Ovary (tissue), 3 donors: ENCODE results near the gene SLC26A1.

Source experiments
- EP300 ChIP-seq: sonication (generic); formaldehyde crosslinking; IDR thresholded peaks from one replicate; pipeline ENCODE4 v1.6.1; 2017; ENCODE audit warnings: antibody characterized with exemption
- POLR2A ChIP-seq: fragments of 450-650 bp; IDR thresholded peaks from one replicate; pipeline ENCODE4 v1.6.1; 2017; ENCODE audit warnings: antibody characterized with exemption, mild to moderate bottlenecking, moderate library complexity
- TF ChIP-seq, protein P1 (sequence below), 3 donors: fragments of 450-650 bp in 2 of 3; fragments of 200-600 bp in 1 of 3; IDR thresholded peaks; one replicate each; pipeline versions ENCODE4 v1.5.1 to v1.8.0; 2016 to 2022; ENCODE audit warnings: antibody characterized with exemption in 3 of 3, mild to moderate bottlenecking in 1 of 3
- donor health status: DM: no; HTN: no; CAD: no.

DNA sequence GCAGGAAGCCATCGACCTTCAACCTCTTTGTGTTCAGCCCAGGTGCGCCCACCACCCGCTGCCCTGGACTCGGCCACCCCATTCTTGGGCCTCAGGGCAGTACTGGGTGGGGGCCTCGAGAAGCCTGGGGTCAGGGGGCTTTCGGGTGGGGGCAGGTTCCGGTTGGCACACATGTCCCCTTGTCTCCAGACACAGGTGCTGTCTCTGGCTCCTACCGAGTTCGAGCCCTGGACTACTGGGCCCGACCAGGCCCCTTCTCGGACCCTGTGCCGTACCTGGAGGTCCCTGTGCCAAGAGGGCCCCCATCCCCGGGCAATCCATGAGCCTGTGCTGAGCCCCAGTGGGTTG lies 10.8 kb upstream of the SLC26A1 start:
- TF ChIP-seq, protein P1, sequence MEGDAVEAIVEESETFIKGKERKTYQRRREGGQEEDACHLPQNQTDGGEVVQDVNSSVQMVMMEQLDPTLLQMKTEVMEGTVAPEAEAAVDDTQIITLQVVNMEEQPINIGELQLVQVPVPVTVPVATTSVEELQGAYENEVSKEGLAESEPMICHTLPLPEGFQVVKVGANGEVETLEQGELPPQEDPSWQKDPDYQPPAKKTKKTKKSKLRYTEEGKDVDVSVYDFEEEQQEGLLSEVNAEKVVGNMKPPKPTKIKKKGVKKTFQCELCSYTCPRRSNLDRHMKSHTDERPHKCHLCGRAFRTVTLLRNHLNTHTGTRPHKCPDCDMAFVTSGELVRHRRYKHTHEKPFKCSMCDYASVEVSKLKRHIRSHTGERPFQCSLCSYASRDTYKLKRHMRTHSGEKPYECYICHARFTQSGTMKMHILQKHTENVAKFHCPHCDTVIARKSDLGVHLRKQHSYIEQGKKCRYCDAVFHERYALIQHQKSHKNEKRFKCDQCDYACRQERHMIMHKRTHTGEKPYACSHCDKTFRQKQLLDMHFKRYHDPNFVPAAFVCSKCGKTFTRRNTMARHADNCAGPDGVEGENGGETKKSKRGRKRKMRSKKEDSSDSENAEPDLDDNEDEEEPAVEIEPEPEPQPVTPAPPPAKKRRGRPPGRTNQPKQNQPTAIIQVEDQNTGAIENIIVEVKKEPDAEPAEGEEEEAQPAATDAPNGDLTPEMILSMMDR (IDR thresholded peaks at IDR 0.05), result no peak
- TF ChIP-seq POLR2A, result no peak
- TF ChIP-seq EP300, result no peak
